Epithelial cell of proximal tubule (primary cell): ENCODE results near the gene SF3A2. TPM values are rescaled to one million over a fixed set of nuclear protein-coding genes. Genes with fewer than 3 reads are reported as not detected.

Source experiments
- DNase-seq: peaks from one replicate; pipeline ENCODE4 v3.0.0-alpha.2; 2011; ENCODE audit warnings: low read depth
- H3K4me3 ChIP-seq: 2 replicates; pipeline ENCODE4 v1.5.1; 2011; ENCODE audit warnings: low read depth, mild to moderate bottlenecking, low read length
- total RNA-seq: library from RNA; depleted of rRNA; stranded (reverse); fragments of >200 nt; gene quantifications from 2 replicates; pipeline ENCODE4 v1.2.3, GENCODE V29; 2015
- TF ChIP-seq, protein P1 (sequence below): conservative IDR thresholded peaks from 2 replicates; pipeline ENCODE4 v1.5.1; 2012; ENCODE audit warnings: low read depth, mild to moderate bottlenecking, low read length

SF3A2 gene
- total RNA-seq, 1 donor from 2014 or later = 51.7 TPM

DNA sequence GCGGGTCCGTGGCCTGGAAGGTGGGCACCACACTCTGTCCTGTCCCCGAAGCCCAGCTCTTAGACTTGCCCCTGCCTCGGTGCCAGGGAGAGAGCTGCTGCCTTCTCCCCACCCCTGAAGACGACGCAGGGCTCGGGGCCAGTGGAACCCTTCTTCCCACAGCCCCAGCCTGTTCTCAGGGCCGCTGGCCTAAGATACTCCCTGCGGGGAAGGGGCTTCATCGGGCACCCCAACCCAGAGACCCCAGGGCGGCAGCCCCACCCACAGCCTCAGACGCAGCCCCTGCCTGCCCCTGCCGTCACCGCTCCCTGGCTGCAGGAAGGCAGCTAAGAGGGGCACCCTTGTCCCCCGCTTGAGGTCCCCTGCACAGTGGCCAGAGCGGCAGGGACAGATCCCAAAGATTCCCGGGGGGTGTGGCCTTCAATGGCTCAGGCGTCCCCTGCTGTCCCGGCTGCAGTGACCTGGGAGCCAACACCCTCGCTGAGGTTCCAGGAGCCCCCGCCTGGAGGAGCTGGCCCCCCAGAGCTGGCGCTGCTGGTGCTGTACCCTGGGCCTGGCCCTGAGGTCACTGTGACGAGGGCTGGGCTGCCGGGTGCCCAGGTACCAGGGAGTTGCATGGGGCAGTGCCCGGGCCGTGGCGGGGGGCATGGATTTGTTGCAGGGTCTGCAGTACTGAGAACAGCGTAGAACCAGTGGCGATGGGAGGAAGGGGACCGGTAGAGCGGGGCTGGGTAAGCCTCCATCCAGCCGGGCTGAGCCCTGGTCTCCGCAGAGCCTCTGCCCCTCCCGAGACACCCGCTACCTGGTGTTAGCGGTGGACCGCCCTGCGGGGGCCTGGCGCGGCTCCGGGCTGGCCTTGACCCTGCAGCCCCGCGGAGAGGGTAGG, 13.5 kb downstream of the SF3A2 start:
- TF ChIP-seq, protein P1, sequence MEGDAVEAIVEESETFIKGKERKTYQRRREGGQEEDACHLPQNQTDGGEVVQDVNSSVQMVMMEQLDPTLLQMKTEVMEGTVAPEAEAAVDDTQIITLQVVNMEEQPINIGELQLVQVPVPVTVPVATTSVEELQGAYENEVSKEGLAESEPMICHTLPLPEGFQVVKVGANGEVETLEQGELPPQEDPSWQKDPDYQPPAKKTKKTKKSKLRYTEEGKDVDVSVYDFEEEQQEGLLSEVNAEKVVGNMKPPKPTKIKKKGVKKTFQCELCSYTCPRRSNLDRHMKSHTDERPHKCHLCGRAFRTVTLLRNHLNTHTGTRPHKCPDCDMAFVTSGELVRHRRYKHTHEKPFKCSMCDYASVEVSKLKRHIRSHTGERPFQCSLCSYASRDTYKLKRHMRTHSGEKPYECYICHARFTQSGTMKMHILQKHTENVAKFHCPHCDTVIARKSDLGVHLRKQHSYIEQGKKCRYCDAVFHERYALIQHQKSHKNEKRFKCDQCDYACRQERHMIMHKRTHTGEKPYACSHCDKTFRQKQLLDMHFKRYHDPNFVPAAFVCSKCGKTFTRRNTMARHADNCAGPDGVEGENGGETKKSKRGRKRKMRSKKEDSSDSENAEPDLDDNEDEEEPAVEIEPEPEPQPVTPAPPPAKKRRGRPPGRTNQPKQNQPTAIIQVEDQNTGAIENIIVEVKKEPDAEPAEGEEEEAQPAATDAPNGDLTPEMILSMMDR = no peak
- no peak overlapping the region for H3K4me3 ChIP-seq
- DNase-seq = no peak

DNA sequence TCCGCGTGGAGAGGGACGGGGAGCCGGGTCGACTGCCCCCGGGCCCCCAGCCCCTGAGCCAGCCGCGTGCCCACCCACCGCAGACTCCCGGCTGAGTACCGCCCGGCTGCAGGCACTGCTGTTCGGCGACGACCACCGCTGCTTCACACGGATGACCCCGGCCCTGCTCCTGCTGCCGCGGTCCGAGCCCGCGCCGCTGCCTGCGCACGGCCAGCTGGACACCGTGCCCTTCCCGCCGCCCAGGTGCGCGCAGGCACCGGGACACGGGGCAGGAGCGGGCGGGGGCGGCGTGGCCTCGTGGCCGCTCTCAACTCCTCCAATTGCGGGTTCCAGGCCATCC, 14.1 kb downstream of the SF3A2 start:
- no peak for DNase-seq
- TF ChIP-seq, protein P1 = no peak
- no peak overlapping the region for H3K4me3 ChIP-seq

DNA sequence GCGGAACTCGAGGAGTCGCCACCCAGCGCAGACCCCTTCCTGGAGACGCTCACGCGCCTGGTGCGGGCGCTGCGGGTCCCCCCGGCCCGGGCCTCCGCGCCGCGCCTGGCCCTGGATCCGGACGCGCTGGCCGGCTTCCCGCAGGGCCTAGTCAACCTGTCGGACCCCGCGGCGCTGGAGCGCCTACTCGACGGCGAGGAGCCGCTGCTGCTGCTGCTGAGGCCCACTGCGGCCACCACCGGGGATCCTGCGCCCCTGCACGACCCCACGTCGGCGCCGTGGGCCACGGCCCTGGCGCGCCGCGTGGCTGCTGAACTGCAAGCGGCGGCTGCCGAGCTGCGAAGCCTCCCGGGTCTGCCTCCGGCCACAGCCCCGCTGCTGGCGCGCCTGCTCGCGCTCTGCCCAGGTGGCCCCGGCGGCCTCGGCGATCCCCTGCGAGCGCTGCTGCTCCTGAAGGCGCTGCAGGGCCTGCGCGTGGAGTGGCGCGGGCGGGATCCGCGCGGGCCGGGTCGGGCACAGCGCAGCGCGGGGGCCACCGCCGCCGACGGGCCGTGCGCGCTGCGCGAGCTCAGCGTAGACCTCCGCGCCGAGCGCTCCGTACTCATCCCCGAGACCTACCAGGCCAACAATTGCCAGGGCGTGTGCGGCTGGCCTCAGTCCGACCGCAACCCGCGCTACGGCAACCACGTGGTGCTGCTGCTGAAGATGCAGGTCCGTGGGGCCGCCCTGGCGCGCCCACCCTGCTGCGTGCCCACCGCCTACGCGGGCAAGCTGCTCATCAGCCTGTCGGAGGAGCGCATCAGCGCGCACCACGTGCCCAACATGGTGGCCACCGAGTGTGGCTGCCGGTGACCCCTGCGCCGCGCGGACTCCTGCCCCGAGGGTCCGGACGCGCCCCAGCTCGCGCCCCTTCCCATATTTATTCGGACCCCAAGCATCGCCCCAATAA, 14.8 kb downstream of the SF3A2 start:
- no peak for DNase-seq
- TF ChIP-seq, protein P1 = no peak
- H3K4me3 ChIP-seq = no peak overlapping the region

DNA sequence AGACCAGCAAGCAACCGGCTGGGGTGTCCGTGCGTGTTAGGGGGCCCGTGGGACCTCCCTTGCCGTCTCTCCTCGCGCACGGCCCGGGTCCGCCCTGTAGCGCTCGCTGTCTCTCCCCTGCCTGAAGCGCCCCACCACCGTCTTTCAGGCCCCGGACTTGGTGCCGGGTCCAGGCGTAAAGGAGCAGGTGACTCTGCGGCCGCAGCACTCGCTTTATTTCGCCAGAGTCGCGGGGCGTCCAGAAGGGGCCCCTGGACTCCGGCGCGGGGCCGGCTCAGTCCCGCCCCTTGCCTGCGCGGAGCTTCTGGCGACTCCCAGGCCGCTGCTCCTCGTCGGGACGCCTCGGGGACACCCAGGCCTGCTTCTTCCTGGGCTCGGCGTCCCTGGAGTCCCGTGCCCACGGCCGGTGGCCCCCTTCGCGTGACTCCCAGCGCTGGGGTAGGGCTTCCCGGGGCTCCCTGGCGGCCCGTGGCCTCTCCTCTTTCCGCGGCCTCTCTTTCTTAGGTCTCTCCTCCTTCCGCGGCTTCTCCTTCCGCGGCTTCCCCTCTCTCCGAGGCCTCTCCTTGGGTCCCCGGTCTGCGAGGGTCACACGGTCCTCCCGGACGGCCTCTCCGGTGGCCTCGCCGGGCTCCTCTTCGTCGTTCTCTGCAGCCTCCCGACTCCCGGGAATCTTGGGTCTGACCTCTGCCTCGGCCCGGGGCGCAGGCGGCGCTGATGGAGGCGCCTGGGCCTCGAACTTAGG, 15.6 kb downstream of the SF3A2 start:
- TF ChIP-seq, protein P1 = no peak
- H3K4me3 ChIP-seq = no peak overlapping the region
- DNase-seq = no peak

DNA sequence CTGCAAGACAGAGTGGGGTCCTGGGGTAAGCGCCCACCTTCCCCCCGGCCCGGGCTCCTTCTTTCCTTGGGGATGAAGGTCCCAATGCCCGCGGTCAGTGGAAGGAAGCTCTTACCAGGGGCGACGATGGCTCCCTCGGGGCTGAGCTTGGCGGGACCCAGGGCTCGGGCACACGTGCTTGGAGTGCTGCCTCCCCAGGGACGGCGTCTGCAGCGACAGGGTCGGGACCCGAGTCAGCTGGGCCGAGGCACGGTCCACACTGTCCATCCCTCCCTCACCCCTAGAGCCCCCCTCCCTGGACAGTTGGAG, 16.1 kb downstream of the SF3A2 start:
- H3K4me3 ChIP-seq = no peak overlapping the region
- TF ChIP-seq, protein P1 = no peak
- DNase-seq = no peak

DNA sequence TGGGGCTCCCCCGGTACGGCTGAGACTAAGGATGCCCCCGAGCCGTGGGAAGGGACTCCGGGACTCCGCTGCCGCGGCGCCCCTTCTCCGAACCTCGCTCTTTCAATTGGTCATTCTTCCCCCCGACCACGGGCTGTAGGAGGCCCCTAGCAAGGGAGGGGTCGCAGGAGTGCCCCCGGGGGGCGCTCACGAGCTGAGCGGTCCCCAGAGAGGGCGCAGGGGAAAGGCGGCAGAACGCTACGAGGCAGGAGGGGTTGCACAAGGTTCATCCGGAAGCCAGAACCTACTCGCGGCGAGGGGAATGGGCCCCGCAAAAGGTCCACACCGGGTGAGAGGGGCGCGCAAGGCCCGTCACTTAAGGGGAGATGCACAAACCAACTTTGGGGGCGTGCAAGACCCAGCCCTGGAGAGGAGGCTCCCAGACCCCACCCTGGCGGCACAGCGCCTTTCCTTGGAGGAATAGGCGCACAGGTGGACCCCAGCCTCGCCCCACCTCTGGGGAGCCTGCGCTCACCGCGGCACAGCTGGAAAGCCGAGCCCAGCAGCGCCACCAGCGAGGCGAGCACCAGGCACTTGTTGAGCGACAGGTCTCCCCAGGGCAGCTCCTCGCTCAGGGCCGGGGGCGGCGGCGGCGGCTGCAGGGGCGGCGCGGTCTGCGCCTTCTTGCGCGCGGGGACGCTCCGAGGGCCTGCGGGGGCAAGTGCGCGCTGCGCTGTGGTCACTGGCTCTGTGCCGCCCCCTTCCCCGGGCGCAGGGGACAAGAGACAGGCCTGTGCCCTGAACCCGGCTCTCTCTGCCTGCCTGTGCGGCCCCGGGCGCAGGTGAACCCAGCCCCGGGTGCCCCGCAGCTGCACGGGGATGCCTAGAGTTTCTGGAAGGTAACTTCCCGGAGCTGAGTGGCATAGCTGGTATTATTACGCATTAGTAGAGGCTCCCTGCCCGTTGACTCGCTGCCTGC, 16.8 kb downstream of the SF3A2 start:
- TF ChIP-seq, protein P1 = no peak
- H3K4me3 ChIP-seq = no peak overlapping the region
- no peak for DNase-seq
